GM18861 (cell line): ENCODE results near the gene CCM2.
"Not testable (repeated sequence)": the region's sequence is repeated elsewhere in the genome, so short reads cannot be mapped to it uniquely, and the experiment has no call there.

ENCODE experiments used
- ATAC-seq: cut with Tn5 transposase; IDR thresholded peaks from one replicate; pipeline ENCODE4 v1.9.1; 2021; ENCODE audit not compliant: unreplicated experiment

CCM2 gene

GRCh38 chr7:44999245-45000092 lies 532 bp upstream of the CCM2 start:
- ATAC-seq = peak; percentile 41

GRCh38 chr7:45001138-45001694 lies 1.2 kb downstream of the CCM2 start:
- peak; percentile 41 for ATAC-seq

GRCh38 chr7:45001826-45002225 lies 1.8 kb downstream of the CCM2 start:
- no peak for ATAC-seq

GRCh38 chr7:45003789-45004188 lies 3.8 kb downstream of the CCM2 start:
- ATAC-seq = no peak

- no peak for ATAC-seq
Measured at GRCh38 chr7:45007106-45007505, 7.1 kb downstream of the CCM2 start.

- ATAC-seq = peak; percentile 66
Measured at GRCh38 chr7:45007571-45008328, 7.7 kb downstream of the CCM2 start.

GRCh38 chr7:45013465-45013967 lies 13.5 kb downstream of the CCM2 start:
- ATAC-seq = no peak

GRCh38 chr7:45015313-45015712 lies 15.3 kb downstream of the CCM2 start:
- no peak for ATAC-seq

- ATAC-seq = no peak
Measured at GRCh38 chr7:45017253-45017652, 17.3 kb downstream of the CCM2 start.

GRCh38 chr7:45020915-45021314 lies 20.9 kb downstream of the CCM2 start:
- no peak for ATAC-seq

- no peak for ATAC-seq
Measured at GRCh38 chr7:45021604-45022296, 21.7 kb downstream of the CCM2 start.

- no peak for ATAC-seq
Measured at GRCh38 chr7:45024126-45024744, 24.2 kb downstream of the CCM2 start.

- ATAC-seq = not testable (repeated sequence)
Measured at GRCh38 chr7:45025473-45025872, 25.5 kb downstream of the CCM2 start.

- ATAC-seq = no peak
Measured at GRCh38 chr7:45026013-45026412, 26.0 kb downstream of the CCM2 start.

GRCh38 chr7:45026984-45027773 lies 27.2 kb downstream of the CCM2 start:
- ATAC-seq = peak; percentile 44

- ATAC-seq = peak; percentile 13
Measured at GRCh38 chr7:45027774-45028114, 27.7 kb downstream of the CCM2 start.

GRCh38 chr7:45028138-45028919 lies 28.3 kb downstream of the CCM2 start:
- ATAC-seq = no peak

GRCh38 chr7:45028920-45029344 lies 28.9 kb downstream of the CCM2 start:
- no peak for ATAC-seq

- no peak for ATAC-seq
Measured at GRCh38 chr7:45031829-45032228, 31.8 kb downstream of the CCM2 start.
